ENCODE measurements around the gene LUC7L3.

Gene LUC7L3

GRCh38 chr17:50684288-50684611 is 35.2 kb upstream of the LUC7L3 start:
- no peaks in the 10 kb centered on the region for H3K79me2 ChIP-seq (ENCODE audit: insufficient read depth, low read length)
- H4K20me1 ChIP-seq (ENCODE audit: insufficient read depth, low read length) = no peaks in the 10 kb centered on the region
- H3K4me1 ChIP-seq (ENCODE audit: insufficient read depth, low read length) = no peaks in the 10 kb centered on the region
- ATAC-seq (ENCODE audit: insufficient read depth, low read depth) (no peak), DNase-seq (no peak)
- H3K9ac ChIP-seq (ENCODE audit: low read depth, low read length) = no peak overlapping the region
- TF ChIP-seq EZH2 (IDR thresholded peaks at IDR 0.05; ENCODE audit: borderline replicate concordance, low read depth, low read length, severe bottlenecking) = no peak
- no peak for TF ChIP-seq CTCF (IDR thresholded peaks at IDR 0.05; ENCODE audit: borderline replicate concordance, extremely low read depth, low read length, poor library complexity, severe bottlenecking)
- H2AFZ ChIP-seq (ENCODE audit: low read depth, low read length) = no peak overlapping the region
- H3K4me3 ChIP-seq (ENCODE audit: low read depth in 1 of 2, low read length in 2 of 2) = no peak overlapping the region
- H3K27me3 ChIP-seq (ENCODE audit: insufficient read depth, low read length, poor library complexity) = no peaks in the 10 kb centered on the region
- H3K9me3 ChIP-seq (ENCODE audit: insufficient read depth, low read length, severe bottlenecking) = no peaks in the 10 kb centered on the region
- H3K27ac ChIP-seq (ENCODE audit: low read length) = no peak overlapping the region
- no peak overlapping the region for H3K4me2 ChIP-seq (ENCODE audit: insufficient read depth, low read length)
- no peaks in the 10 kb centered on the region for H3K36me3 ChIP-seq (ENCODE audit: insufficient read depth, low read length)

DNA sequence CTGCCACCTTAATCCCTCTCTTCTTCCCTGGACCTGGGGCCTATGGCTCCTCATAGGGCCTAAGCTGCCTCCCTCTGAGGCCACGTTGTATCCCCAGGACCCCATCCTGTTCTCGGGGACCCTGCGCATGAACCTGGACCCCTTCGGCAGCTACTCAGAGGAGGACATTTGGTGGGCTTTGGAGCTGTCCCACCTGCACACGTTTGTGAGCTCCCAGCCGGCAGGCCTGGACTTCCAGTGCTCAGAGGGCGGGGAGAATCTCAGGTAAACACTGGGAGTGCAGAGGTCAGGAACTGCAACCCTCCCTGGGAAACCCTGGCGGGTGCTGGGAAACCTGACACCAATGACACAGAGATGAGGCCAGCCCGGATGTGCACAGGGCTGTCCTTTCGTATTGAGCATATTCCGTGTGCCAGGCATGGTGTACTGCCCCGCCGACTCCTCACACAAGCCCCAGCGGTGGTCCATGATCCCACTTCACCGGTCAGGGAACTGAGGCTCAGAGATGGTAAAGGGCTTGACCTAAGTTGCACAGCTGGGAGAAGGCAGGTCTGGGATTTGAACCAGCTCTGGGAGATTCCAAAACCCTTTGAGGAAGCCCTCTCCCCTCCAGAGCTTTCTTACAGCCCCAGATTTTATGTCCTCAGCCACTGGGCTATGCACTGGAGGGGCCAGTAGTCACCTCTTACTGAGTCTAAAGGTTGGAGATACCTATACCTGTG is 34.6 kb upstream of the LUC7L3 start:
- H2AFZ ChIP-seq (ENCODE audit: low read depth, low read length) = no peak overlapping the region
- H3K9ac ChIP-seq (ENCODE audit: low read depth, low read length) = no peak overlapping the region
- no peaks in the 10 kb centered on the region for H3K79me2 ChIP-seq (ENCODE audit: insufficient read depth, low read length)
- DNase-seq = no peak
- H3K27ac ChIP-seq (ENCODE audit: low read length) = no peak overlapping the region
- no peaks in the 10 kb centered on the region for H3K36me3 ChIP-seq (ENCODE audit: insufficient read depth, low read length)
- TF ChIP-seq CTCF (IDR thresholded peaks at IDR 0.05; ENCODE audit: borderline replicate concordance, extremely low read depth, low read length, poor library complexity, severe bottlenecking) (no peak), EZH2 (IDR thresholded peaks at IDR 0.05; ENCODE audit: borderline replicate concordance, low read depth, low read length, severe bottlenecking) (no peak)
- no peak overlapping the region for H3K4me2 ChIP-seq (ENCODE audit: insufficient read depth, low read length)
- no peaks in the 10 kb centered on the region for H4K20me1 ChIP-seq (ENCODE audit: insufficient read depth, low read length)
- H3K27me3 ChIP-seq (ENCODE audit: insufficient read depth, low read length, poor library complexity) = no peaks in the 10 kb centered on the region
- ATAC-seq (ENCODE audit: insufficient read depth, low read depth) = no peak
- no peak overlapping the region for H3K4me3 ChIP-seq (ENCODE audit: low read depth in 1 of 2, low read length in 2 of 2)
- no peaks in the 10 kb centered on the region for H3K9me3 ChIP-seq (ENCODE audit: insufficient read depth, low read length, severe bottlenecking)
- H3K4me1 ChIP-seq (ENCODE audit: insufficient read depth, low read length) = no peaks in the 10 kb centered on the region

DNA sequence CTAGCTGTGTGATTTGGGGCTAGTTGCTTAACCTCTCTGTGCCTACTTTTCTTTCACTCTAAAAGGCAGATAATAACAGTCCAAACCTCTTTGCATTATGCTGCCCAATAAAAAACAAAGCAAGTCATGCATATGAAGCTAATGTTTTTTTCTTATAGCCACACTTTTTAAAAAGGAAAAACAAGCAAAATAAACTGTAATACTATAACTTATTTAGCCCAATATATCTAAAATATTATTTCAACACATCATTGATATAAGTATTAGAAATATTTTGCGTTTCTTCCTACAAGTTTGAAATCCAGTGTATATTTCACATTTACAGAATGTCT is 34.1 kb upstream of the LUC7L3 start:
- Histone ChIP-seq H3K4me3 (ENCODE audit: low read depth in 1 of 2, low read length in 2 of 2) (no peak overlapping the region), H3K27ac (ENCODE audit: low read length) (no peak overlapping the region), H3K9me3 (ENCODE audit: insufficient read depth, low read length, severe bottlenecking) (no peaks in the 10 kb centered on the region), H3K79me2 (ENCODE audit: insufficient read depth, low read length) (no peaks in the 10 kb centered on the region), H3K9ac (ENCODE audit: low read depth, low read length) (no peak overlapping the region), H3K4me2 (ENCODE audit: insufficient read depth, low read length) (no peak overlapping the region), H3K4me1 (ENCODE audit: insufficient read depth, low read length) (no peaks in the 10 kb centered on the region), H3K27me3 (ENCODE audit: insufficient read depth, low read length, poor library complexity) (no peaks in the 10 kb centered on the region), H3K36me3 (ENCODE audit: insufficient read depth, low read length) (no peaks in the 10 kb centered on the region), H4K20me1 (ENCODE audit: insufficient read depth, low read length) (0 out of 2 replicates have a peak, but pooled peaks cover 3% of the 10 kb centered on the region), H2AFZ (ENCODE audit: low read depth, low read length) (no peak overlapping the region)
- DNase-seq (no peak), ATAC-seq (ENCODE audit: insufficient read depth, low read depth) (no peak)
- TF ChIP-seq EZH2 (IDR thresholded peaks at IDR 0.05; ENCODE audit: borderline replicate concordance, low read depth, low read length, severe bottlenecking) (no peak), CTCF (IDR thresholded peaks at IDR 0.05; ENCODE audit: borderline replicate concordance, extremely low read depth, low read length, poor library complexity, severe bottlenecking) (no peak)
